GM19240 (cell line): ENCODE data around the gene SPIN4.
"Not testable (repeated sequence)": the region's sequence is repeated elsewhere in the genome, so short reads cannot be mapped to it uniquely, and the experiment has no call there.

Experiments used
- DNase-seq: peaks from one replicate; pipeline ENCODE4 v3.0.0; 2011; ENCODE audit warnings: low spot score; ENCODE audit not compliant: insufficient read length

Gene SPIN4

DNA sequence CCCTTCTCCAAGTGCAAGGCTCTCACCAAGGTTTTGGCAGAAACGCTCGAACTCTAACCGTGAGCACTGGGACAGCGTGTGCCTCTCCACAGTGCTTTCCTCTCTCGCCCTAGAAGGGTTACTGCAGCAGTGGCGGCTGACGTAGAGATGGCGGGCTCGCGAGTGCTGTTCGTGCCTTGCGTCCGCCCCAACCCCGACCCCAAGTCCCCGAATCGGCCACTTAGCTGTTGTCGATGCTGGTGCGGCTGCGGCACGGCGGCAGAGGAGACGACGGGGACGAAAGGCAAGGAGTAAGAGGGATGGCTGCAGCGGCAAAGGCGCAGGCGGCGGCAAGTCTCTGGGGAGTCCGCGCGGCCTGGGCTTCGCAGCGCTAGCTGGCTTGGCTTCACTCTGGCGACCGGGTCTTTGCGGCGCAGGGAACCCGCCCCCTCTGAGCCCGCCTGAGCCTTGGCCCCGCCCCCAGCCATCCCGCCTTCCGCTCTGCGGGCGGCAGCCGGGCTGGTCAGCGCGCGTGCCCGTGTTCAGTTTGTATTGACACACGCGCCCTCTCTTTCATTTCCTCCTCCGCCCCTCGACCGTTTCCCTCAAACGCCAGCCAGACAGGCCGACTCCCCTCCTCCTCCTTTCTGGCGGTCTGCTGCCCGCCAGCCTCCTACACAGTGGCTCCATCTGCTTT lies at the start of gene SPIN4:
TSS of gene SPIN4 (minus strand) at position 392 of the 676 bp plus-strand sequence. CDS start 513 bp downstream, outside the sequence.
- peak; percentile 26 for DNase-seq

DNA sequence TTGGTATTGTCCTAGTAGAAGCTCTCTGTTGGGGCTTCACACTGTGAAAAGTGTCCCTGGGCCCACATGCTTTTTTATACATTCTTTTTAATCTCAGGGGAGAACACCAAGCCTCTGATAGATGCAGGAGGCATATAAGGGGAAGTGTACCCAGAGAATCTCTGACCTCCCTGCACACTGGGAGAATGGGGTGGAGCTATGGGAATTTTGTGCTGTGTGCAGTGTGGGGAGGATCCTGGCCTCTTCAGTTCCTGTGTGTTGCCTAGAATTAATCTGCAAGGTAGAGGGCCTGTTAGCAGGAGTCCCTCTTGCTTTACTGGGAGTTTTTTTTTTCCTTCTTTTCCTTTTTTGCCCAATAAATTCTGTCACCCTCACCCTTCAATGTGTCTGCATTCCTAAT lies 49.2 kb upstream of the SPIN4 start:
- no peak for DNase-seq

DNA sequence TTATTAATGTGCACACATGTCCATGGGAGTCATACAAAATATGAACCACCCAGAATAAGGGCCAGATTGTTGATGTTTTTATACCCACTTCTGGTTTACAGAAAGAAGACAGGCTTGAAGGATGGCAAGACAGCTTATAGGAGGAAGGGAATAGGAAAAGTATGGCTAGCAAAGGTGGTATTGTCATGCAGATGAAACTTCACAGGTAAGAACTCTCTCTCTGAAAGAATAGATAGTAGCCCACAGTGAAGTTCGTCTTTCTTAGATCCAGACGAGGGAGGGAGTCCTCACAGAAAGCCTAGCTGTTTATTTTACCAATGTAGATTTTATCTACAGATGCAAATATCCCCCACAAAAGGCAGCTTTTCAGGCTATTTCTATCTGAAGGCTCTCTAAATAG lies 43.7 kb upstream of the SPIN4 start:
- no peak for DNase-seq

DNA sequence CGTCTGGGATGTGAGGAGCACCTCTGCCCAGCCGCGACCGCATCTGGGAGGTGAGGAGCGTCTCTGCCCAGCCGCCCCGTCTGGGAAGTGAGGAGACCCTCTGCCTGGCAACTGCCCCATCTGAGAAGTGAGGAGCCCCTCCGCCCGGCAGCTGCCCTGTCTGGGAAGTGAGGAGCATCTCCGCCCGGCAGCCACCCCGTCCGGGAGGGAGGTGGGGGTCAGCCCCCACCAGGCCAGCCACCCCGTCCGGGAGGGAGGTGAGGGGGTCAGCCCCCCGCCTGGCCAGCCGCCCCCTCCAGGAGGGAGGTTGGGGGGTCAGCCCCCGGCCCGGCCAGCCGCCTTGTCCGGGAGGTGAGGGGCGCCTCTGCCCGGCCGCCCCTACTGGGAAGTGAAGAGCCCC lies 42.0 kb upstream of the SPIN4 start:
- DNase-seq, result not testable (repeated sequence)

DNA sequence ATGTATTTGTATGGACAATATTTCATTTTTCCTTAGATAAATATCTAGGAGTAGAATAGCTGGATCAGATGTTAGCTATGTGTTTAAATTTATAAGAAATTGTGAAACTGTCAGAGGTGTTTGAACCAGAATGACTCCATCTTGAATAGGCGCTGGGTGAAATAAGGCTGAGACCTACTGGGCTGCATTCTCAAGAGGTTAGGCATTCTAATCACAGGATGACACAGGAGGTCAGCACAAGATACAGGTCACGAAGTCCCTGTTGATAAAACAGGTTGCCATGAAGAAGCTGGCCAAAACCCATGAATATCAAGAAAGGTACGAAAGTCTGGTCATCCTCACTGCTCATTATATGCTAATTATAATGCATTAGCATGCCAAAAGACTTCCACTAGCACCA lies 36.3 kb upstream of the SPIN4 start:
- no peak for DNase-seq

DNA sequence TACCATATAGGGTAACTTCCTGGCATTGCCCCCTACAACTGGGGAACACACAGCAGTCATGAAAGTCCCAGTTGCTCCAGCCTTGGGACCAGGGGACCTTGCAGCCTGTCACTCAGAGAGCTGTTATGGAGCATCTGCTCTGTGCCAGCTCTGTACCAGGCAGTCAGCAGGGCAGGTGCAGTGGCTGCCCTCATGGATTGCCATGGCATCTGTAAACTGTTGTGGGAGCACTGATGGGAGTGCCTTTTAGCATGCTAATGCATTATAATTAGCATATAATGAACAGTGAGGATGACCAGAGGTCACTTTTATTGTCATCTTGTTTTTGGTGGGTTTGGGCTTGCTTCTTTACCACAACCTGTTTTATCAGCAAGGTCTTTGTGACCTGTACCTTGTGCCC lies 33.1 kb upstream of the SPIN4 start:
- DNase-seq, result not testable (repeated sequence)

DNA sequence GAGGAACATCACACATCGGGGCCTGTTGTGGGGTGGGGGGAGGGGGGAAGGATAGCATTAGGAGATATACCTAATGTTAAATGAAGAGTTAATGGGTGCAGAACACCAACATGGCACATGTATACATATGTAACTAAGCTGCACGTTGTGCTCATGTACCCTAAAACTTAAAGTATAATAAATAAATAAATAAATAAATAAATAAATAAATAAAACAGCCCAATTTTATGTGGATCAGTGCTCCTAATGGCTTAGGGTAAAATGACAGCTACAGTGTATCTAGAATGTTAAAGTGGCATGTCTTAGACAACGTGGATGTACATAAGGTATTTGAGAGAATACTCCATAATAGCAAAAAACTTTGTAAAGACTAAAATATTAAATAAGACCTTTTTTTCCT lies 21.9 kb upstream of the SPIN4 start:
- DNase-seq, result not testable (repeated sequence)

DNA sequence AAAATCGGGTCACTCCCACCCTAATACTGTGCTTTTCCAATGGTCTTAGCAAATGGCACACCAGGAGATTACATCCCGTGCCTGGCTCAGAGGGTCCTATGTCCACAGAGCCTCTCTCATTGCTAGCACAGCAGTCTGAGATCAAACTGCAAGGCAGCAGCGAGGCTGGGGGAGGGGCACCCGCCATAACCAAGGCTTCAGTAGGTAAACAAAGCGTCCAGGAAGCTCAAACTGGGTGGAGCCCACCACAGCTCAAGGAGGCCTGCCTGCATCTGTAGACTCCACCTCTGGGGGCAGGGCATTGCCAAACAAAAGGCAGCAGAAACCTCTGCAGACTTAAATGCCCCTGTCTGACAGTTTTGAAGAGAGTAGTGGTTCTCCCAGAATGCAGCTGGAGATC lies 16.6 kb upstream of the SPIN4 start:
- DNase-seq, result not testable (repeated sequence)

DNA sequence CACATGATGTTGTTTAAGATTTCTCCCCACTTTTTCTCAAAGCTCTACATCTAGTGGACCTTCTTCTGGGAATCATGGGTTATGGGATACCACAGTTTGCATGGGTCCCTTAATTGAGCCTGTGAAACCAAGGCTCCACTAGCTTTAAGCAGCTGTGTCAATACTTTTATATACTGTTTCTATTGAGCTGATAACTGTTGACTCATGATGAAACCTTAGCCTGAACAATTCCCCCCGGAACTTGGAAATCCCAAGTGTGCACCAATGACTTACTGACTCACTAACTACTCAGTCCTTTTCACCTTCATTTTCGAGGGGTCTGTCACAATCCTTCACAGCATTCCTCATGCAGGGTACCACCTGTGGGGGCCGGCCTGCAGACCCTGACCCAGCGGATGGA lies 12.7 kb upstream of the SPIN4 start:
- DNase-seq, result no peak

DNA sequence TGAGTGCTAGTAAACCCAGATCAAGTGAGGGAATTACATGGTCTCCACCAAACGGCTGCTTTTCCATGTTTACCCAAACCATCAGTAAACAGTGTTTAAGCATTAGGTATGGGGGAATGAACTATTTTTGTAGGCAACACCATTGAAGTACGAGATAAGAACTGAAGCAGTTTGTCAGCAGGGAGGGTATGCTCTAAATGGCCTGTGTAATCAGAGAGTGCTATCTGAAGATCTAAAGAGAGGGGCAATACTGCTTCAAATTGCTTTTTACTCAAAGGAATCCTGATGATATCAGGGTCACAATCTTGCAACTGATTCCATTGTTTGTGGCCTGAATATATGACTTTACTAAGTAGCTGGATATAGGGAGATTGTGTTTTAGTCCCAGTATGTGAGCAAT lies 10.4 kb upstream of the SPIN4 start:
- DNase-seq, result no peak

DNA sequence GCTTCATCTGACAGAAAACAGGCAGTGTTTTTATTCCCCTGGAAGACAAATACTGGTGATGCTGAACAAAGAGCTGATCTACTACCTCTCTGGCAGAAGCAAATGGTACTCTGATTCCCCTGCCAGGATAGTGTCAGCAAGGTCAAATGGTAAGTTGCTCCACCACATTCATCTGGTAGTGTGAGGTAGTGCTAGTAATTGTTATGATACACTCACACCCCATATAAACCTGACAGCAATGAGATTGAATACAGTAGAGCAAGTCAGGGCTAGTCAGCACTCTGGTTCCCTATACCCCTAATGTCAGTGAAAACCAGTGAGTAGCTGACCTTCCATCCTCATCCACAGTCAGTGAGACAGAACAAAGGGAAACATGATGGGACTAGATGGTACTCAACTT lies 3.4 kb upstream of the SPIN4 start:
- DNase-seq, result no peak

DNA sequence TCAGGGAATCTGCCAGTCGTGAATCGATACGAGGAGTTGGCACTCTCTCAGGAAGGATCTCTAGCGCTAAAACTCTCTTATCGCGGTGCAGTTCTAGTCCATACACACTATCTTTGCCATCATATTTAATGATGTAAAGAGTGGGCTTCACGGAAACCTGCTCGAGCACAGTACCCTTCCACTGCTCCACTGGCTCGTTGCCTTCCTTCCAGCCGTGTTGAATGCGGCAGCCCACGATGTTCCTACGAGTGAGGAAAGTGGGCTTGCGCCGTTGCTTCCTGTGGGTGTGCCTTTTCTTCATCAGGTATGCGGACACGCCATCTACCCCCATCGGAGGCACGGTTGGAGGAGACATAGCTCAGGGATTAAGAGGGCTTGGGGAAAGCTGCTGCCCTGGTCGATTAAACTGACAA lies 661 bp downstream of the SPIN4 start:
- no peak for DNase-seq

DNA sequence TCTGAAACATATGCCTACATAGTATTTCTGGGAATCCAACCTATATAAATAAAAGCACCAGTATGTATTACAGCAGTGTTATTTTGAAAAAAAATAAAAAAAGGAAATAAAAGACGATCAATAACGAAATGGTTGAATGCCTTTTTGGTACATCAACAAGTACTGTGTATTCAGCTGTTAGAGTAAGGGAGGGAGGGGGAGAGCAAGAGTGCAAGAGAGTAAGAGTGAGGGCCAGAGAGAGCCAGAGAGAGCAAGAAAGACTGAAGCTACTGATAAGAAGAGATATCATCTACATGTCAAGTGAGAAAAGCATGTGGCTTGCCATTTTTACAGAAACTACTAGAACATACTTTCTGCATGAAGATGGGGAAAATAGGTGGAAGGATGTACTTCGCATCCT lies 1.8 kb downstream of the SPIN4 start:
- no peak for DNase-seq

DNA sequence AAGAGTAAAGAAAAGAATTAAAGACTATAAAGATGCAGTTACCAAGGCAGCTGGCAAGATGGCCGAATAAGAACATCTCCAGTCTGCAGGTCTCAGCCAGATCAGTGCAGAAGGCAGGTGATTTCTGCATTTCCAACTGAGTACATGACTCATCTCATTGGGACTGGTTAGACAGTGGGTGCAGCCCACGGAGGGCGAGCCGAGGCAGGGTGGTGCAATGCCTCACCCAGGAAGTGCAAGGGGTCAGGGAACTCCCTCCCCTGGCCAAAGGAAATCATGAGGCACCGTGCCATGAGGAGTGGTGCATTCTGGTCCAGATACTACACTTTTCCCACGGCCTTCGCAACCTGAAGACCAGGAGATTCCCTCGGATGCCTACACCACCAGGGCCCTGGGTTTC lies 20.5 kb downstream of the SPIN4 start:
- DNase-seq, result no peak

DNA sequence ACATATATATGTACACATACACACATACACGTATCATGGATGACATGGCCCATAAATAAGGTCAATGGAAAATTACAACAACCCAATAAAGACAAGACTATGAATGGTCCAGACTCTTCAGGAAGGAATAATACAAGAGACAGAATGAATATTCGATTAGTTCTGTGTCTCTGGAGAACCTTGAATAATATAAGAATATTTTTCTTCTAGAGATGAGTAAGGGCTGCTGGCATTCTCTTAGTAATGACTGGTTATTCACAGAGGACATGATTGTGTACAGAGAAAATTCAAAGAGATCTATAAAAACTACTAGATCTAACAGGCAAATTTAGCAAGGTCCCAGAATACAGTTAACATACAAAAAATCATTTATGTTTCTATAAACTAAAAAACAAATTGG lies 23.3 kb downstream of the SPIN4 start:
- no peak for DNase-seq

DNA sequence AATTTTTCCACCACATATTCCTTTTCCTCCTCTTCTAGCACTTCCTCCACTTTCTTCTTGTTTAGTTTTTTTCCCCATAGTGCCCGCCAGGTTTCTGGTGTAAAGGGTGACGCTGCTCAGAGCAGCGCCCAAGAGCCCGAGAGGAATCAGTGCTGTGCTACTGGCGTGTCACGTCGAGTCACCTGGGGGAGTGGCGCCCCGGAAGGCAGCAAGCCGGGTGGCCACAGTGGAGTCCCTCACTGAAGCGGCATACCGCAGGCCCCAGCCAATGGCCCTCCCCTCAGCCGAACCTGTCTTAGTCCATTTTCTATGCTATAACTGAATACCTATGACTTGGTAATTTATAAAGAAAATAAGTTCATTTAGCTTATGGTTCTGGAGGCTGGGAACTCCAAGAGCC lies 51.5 kb downstream of the SPIN4 start:
- DNase-seq, result no peak
